ENCODE data around the gene SORCS3. TPM values are rescaled to one million over a fixed set of nuclear protein-coding genes. Genes with fewer than 3 reads are reported as not detected.

Gene SORCS3
- total RNA-seq, 2 donors from 2014 or later = 4.3 TPM; not detected in 1

DNA sequence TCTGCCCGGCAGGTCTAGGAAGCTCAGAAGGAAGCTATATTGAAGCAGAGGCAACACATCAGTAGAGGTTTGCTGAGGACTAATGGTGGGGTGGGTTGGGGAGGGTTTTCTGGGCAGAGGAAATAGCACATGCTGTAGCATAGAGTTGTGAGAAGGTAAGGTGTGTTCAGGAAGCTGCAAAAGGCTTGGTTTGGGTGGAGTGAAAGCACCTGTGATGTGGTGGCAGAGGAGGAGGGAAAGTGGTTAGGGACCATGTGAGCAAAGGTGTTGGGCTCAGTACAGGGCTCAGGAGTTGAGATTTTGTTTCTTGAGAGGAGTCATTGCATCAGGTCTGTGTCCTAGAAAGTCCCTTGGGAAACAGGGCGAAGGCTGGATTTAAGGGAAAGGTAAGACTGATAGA, 294.6 kb downstream of the SORCS3 start:
- no peak for DNase-seq (ENCODE audit: low spot score)
- no peaks in the 10 kb centered on the region for H3K27me3 ChIP-seq (replicated peaks; ENCODE audit: insufficient read depth)
- H3K4me3 ChIP-seq = no peak overlapping the region
- intact Hi-C loops (cut with DNase I) = no loop called here
- no peaks in the 10 kb centered on the region for H3K9me3 ChIP-seq
- H3K27ac ChIP-seq = no peak overlapping the region
- WGBS = 65% methylated on average over 2 of the region's 2 CpGs
- no peaks in the 10 kb centered on the region for H3K36me3 ChIP-seq
- H3K4me1 ChIP-seq (replicated peaks) = no peaks in the 10 kb centered on the region
- TF ChIP-seq POLR2A (IDR thresholded peaks at IDR 0.05) (no peak), CTCF (IDR thresholded peaks at IDR 0.05) (no peak), POLR2AphosphoS5 (IDR thresholded peaks at IDR 0.05) (no peak)

DNA sequence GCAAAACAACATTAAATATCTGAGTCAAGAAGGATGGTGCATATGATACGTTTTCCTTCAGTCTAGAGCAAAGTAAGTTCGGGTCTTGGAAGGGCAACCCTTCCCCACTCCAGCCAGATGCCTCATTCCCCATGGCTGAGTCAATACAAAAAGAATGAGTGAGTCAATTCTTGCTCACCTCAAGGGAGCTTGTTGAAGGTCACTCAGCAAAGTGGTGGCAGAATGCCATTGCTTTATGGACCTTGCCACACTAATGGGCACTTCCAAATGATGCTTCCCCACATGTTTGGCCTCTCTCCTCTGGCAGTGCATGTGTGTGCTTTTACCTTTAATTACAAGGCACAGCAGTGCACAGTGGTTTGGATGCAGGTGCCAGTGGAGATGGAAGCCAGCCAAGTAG, 296.5 kb downstream of the SORCS3 start:
- WGBS = 71% methylated on average over 2 of the region's 2 CpGs

DNA sequence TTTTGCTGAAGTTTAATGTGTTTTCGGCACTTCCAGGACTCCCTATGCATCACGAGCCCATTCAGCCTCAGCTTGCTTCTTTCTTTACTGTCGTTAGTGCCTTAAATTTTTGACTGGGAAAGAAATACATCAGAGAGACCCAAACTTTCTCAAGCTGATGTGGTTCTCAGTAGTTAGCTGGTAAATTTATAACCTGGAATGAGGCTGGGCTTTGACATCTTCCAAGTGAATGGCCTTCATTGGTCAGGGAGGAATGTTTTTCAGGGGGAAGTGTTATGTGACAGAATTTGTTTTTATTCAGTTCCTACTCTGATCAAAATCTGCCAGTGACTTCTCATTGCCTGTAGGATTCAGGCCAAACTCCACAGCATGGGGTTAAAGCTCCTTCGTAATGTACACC, 296.9 kb downstream of the SORCS3 start:
- Histone ChIP-seq H3K27ac (no peak overlapping the region), H3K9me3 (no peaks in the 10 kb centered on the region), H3K27me3 (replicated peaks; ENCODE audit: insufficient read depth) (no peaks in the 10 kb centered on the region), H3K4me1 (replicated peaks) (no peaks in the 10 kb centered on the region), H3K36me3 (no peaks in the 10 kb centered on the region), H3K4me3 (no peak overlapping the region)
- no peak for TF ChIP-seq CTCF (IDR thresholded peaks at IDR 0.05)
- no peak for TF ChIP-seq POLR2A (IDR thresholded peaks at IDR 0.05)
- TF ChIP-seq POLR2AphosphoS5 (IDR thresholded peaks at IDR 0.05) = no peak
- WGBS = 75% methylated on average over 4 of the region's 4 CpGs
- intact Hi-C loops (cut with DNase I) = no loop called here
- DNase-seq (ENCODE audit: low spot score) = no peak

More for the DNA sequence above, 296.5 kb downstream of the SORCS3 start:
- H3K27ac ChIP-seq = no peak overlapping the region
- H3K27me3 ChIP-seq (replicated peaks; ENCODE audit: insufficient read depth) = no peaks in the 10 kb centered on the region
- DNase-seq (ENCODE audit: low spot score) = no peak
- H3K4me1 ChIP-seq (replicated peaks) = no peaks in the 10 kb centered on the region
- TF ChIP-seq POLR2AphosphoS5 (IDR thresholded peaks at IDR 0.05) (no peak), POLR2A (IDR thresholded peaks at IDR 0.05) (no peak), CTCF (IDR thresholded peaks at IDR 0.05) (no peak)
- no peaks in the 10 kb centered on the region for H3K36me3 ChIP-seq
- no peaks in the 10 kb centered on the region for H3K9me3 ChIP-seq
- intact Hi-C loops (cut with DNase I) = no loop called here
- no peak overlapping the region for H3K4me3 ChIP-seq

GRCh38 chr10:104941662-104942061, 300.6 kb downstream of the SORCS3 start:
- Histone ChIP-seq H3K4me3 (no peak overlapping the region), H3K4me1 (replicated peaks) (no peaks in the 10 kb centered on the region), H3K27ac (no peak overlapping the region), H3K9me3 (no peaks in the 10 kb centered on the region), H3K36me3 (no peaks in the 10 kb centered on the region), H3K27me3 (replicated peaks; ENCODE audit: insufficient read depth) (no peaks in the 10 kb centered on the region)
- no peak for DNase-seq (ENCODE audit: low spot score)
- TF ChIP-seq POLR2AphosphoS5 (IDR thresholded peaks at IDR 0.05) (no peak), CTCF (IDR thresholded peaks at IDR 0.05) (no peak), POLR2A (IDR thresholded peaks at IDR 0.05) (no peak)
- intact Hi-C loops (cut with DNase I) = no loop called here

GRCh38 chr10:104947314-104947713, 306.2 kb downstream of the SORCS3 start:
- H3K27me3 ChIP-seq (replicated peaks; ENCODE audit: insufficient read depth) = no peaks in the 10 kb centered on the region
- H3K9me3 ChIP-seq = no peaks in the 10 kb centered on the region
- WGBS = 85% methylated on average over 9 of the region's 9 CpGs
- no peak for TF ChIP-seq CTCF (IDR thresholded peaks at IDR 0.05)
- TF ChIP-seq POLR2AphosphoS5 (IDR thresholded peaks at IDR 0.05) = no peak
- no peak for TF ChIP-seq POLR2A (IDR thresholded peaks at IDR 0.05)
- H3K36me3 ChIP-seq = no peaks in the 10 kb centered on the region
- H3K27ac ChIP-seq = no peak overlapping the region
- H3K4me3 ChIP-seq = no peak overlapping the region
- no peak for DNase-seq (ENCODE audit: low spot score)
- no peaks in the 10 kb centered on the region for H3K4me1 ChIP-seq (replicated peaks)
- intact Hi-C loops (cut with DNase I) = no loop called here
